K562 (cell line): ENCODE data around the gene COL4A2. TPM values are rescaled to one million over a fixed set of nuclear protein-coding genes. Genes with fewer than 3 reads are reported as not detected.

Source experiments
- ATAC-seq: fragments of 200-7000 bp; cut with Tn5 transposase; 3 replicates; pipeline ENCODE4 v1.9.1; 2020; ENCODE audit warnings: moderate library complexity
- BruUV-seq: library from RNA; stranded (reverse); fragments of 400-500 nt; replicated peaks from 2 replicates; lab custom pipeline; 2021; lab: Mats Ljungman, UMichigan
- CTCF ChIA-PET: fragments of 300-600 bp; formaldehyde crosslinking; extraction: SDS; loops from one replicate; lab custom pipeline; 2021; ENCODE audit warnings: low intra/inter-chr PET ratio; lab: Yijun Ruan, JAX
- POLR2A ChIA-PET: fragments of 300-600, 350-650 bp; sonication (Branson Sonifier 250); formaldehyde crosslinking; extraction: SDS; loops from one replicate; lab custom pipeline; 2021; ENCODE audit warnings: antibody characterized with exemption, inconsistent platforms; lab: Yijun Ruan, JAX
- DNase-seq, 4 experiments: peaks; one replicate each; pipeline versions ENCODE4 v3.0.0 to v3.0.0-alpha.2; 2011 to 2018; ENCODE audit warnings: low spot score in 3 of 4, mixed read lengths in 3 of 4; ENCODE audit errors: extremely low read depth in 1 of 4
- FAIRE-seq: peaks from 2 replicates; lab custom pipeline; 2011; peaks lifted over from hg19 to GRCh38; lab: Jason Lieb, UNC
- H2AFZ ChIP-seq: 2 replicates; pipeline ENCODE4 v1.6.0; 2011; ENCODE audit warnings: low read depth, low read length, control low read depth, inconsistent platforms
- H3K27ac ChIP-seq: fragments of 200-600 bp; 3 replicates; pipeline ENCODE4 v1.8.0; 2011; ENCODE audit warnings: low read depth, mild to moderate bottlenecking, control low read depth, inconsistent platforms, low read length, moderate library complexity, mixed read lengths; ENCODE audit errors: extremely low read depth
- H3K27me3 ChIP-seq, 2 experiments: fragments of 300-600 bp in 1 of 2; 2 replicates in 1 of 2; 3 replicates in 1 of 2; pipeline versions ENCODE4 v1.6.0 to v1.8.0; 2011; ENCODE audit warnings: inconsistent platforms in 2 of 2, low read length in 2 of 2, mild to moderate bottlenecking in 1 of 2, mixed read lengths in 1 of 2, moderate library complexity in 1 of 2; ENCODE audit not compliant: control insufficient read depth in 2 of 2, insufficient read depth in 2 of 2
- H3K36me3 ChIP-seq: fragments of 300-600 bp; 3 replicates; pipeline ENCODE4 v1.8.0; 2011; ENCODE audit warnings: mild to moderate bottlenecking, low read length, inconsistent platforms; ENCODE audit not compliant: control insufficient read depth, insufficient read depth
- H3K4me1 ChIP-seq, 2 experiments: fragments of 200-600 bp in 1 of 2; replicated peaks in 1 of 2; 2 replicates in 1 of 2; 3 replicates in 1 of 2; pipeline versions ENCODE4 v1.5.1 to v1.8.0; 2011; ENCODE audit warnings: inconsistent platforms in 2 of 2, low read length in 2 of 2, mild to moderate bottlenecking in 1 of 2, mixed read lengths in 1 of 2, moderate library complexity in 1 of 2; ENCODE audit not compliant: control insufficient read depth in 2 of 2, insufficient read depth in 2 of 2
- H3K4me2 ChIP-seq: 2 replicates; pipeline ENCODE4 v1.6.1; 2011; ENCODE audit warnings: low read length, control low read depth, inconsistent platforms, mixed read lengths; ENCODE audit not compliant: insufficient read depth
- H3K4me3 ChIP-seq: fragments of 200-600 bp; sonication (generic), shearing (Covaris generic); 2 replicates; pipeline ENCODE4 v1.5.1; 2016; ENCODE audit warnings: control low read depth, inconsistent platforms
- H3K79me2 ChIP-seq: fragments of 200-600 bp; 3 replicates; pipeline ENCODE4 v1.8.0; 2011; ENCODE audit warnings: low read length, inconsistent platforms; ENCODE audit not compliant: control insufficient read depth, insufficient read depth
- H3K9ac ChIP-seq, 2 experiments: 2 replicates each; pipeline versions ENCODE4 v1.6.0 to v1.6.1; 2011; ENCODE audit warnings: low read depth in 2 of 2, low read length in 2 of 2, control low read depth in 1 of 2, inconsistent platforms in 1 of 2, mild to moderate bottlenecking in 1 of 2, mixed read lengths in 1 of 2; ENCODE audit not compliant: insufficient read depth in 1 of 2
- H3K9me1 ChIP-seq: one replicate; pipeline ENCODE4 v1.6.0; 2011; ENCODE audit warnings: inconsistent platforms, mild to moderate bottlenecking, low read length, moderate library complexity; ENCODE audit not compliant: control insufficient read depth, insufficient read depth
- H3K9me3 ChIP-seq: replicated peaks from 2 replicates; pipeline ENCODE4 v1.5.1; 2011; ENCODE audit warnings: low read depth, low read length, inconsistent platforms; ENCODE audit not compliant: control insufficient read depth, insufficient read depth
- H4K20me1 ChIP-seq: replicated peaks from 2 replicates; pipeline ENCODE4 v1.6.1; 2011; ENCODE audit warnings: low read length, inconsistent platforms, mixed read lengths; ENCODE audit not compliant: control insufficient read depth, insufficient read depth
- E2F3 ChIP-seq: fragments of 250-450 bp; sonication (Bioruptor Pico); IDR thresholded peaks from 2 replicates; pipeline ENCODE4 v1.4.0; 2020; ENCODE audit warnings: mild to moderate bottlenecking
- KDM4B ChIP-seq, 2 experiments: fragments of 450-650 bp in 1 of 2; sonication (generic) in 1 of 2; IDR thresholded peaks; 2 replicates each; pipeline ENCODE4 v1.6.1; 2016 to 2017; ENCODE audit warnings: borderline replicate concordance in 2 of 2, antibody characterized with exemption in 1 of 2, low read depth in 1 of 2, mild to moderate bottlenecking in 1 of 2
- MCM7 ChIP-seq, 2 experiments: fragments of 450-650 bp; IDR thresholded peaks; 2 replicates each; pipeline ENCODE4 v1.6.1; 2016 to 2018
- MTA2 ChIP-seq: fragments of 450-650 bp; IDR thresholded peaks from 2 replicates; pipeline ENCODE4 v1.6.1; 2016; ENCODE audit warnings: low read depth
- SFPQ ChIP-seq: fragments of 200-400 bp; formaldehyde crosslinking; IDR thresholded peaks from 2 replicates; pipeline ENCODE4 v1.6.1; 2017; ENCODE audit warnings: mild to moderate bottlenecking, low read depth, low read length, moderate library complexity
- XRCC3 ChIP-seq: fragments of 450-650 bp; IDR thresholded peaks from 2 replicates; pipeline ENCODE4 v1.6.1; 2017; ENCODE audit warnings: mild to moderate bottlenecking, moderate library complexity
- ZBTB11 ChIP-seq, 3 experiments: fragments of 200-800 bp in 1 of 3; fragments of 250-450 bp in 1 of 3; fragments of 450-650 bp in 1 of 3; sonication (Bioruptor Pico) in 1 of 3; sonication (Bioruptor generic) in 1 of 3; formaldehyde crosslinking in 1 of 3; IDR thresholded peaks; 2 replicates each; pipeline versions ENCODE4 v1.6.1 to v1.8.0; 2016 to 2022; ENCODE audit warnings: mild to moderate bottlenecking in 2 of 3, missing genetic modification characterization in 2 of 3, missing compliant biosample characterization in 1 of 3, moderate library complexity in 1 of 3
- ZNF232 ChIP-seq: sonication (generic); formaldehyde crosslinking; IDR thresholded peaks from 2 replicates; pipeline ENCODE4 v1.8.0; 2022; ENCODE audit warnings: mild to moderate bottlenecking, missing genetic modification reagents
- ZNF324 ChIP-seq: fragments of 250-450 bp; sonication (Bioruptor Pico); IDR thresholded peaks from 2 replicates; pipeline ENCODE4 v1.4.0; 2020; ENCODE audit warnings: mild to moderate bottlenecking
- ZNF77 ChIP-seq: fragments of 250-450 bp; sonication (Bioruptor Pico); IDR thresholded peaks from 2 replicates; pipeline ENCODE4 v1.5.0; 2020
- WGBS: fragments of 100-300 bp; shearing (Covaris generic); methylation state at CpG from one replicate; pipeline ENCODE4 v1.1.6; 2016; ENCODE audit warnings: low coverage, mixed read lengths; ENCODE audit not compliant: insufficient coverage; ENCODE audit errors: missing lambda C conversion rate; 5-methylcytosine and 5-hydroxymethylcytosine counted together
- in situ Hi-C: fragments of 300-500 bp; cut with MboI; formaldehyde crosslinking; loops from 4 replicates; pipeline ENCODE4 v1.15.0; 2018; ENCODE audit warnings: inconsistent platforms, mixed read lengths
- intact Hi-C: fragments of 100-400 bp; cut with micrococcal nuclease; formaldehyde crosslinking; loops from 2 replicates; pipeline ENCODE4 v1.14.2; 2022
- polyA plus RNA-seq, 8 experiments: library from polyadenylated mRNA; depleted of rRNA in 4 of 8; stranded (reverse) in 5 of 8; unstranded in 3 of 8; fragments of >200 nt; fragmentation: Nextera tagmentation in 2 of 8; fragmentation: Illumina TruSeq in 1 of 8; extraction: Ambion mirVana in 2 of 8; extraction: Trizol in 1 of 8; gene quantifications; 2 replicates each; pipeline versions ENCODE4 v1.2.1 to v1.2.3, GENCODE V29; 2011 to 2014; ENCODE audit warnings: inconsistent platforms in 1 of 8, missing spikeins in 1 of 8
- total RNA-seq, 7 experiments: library from RNA; depleted of rRNA in 6 of 7; stranded (reverse); fragments of >200 nt in 6 of 7; fragmentation: Illumina TruSeq in 2 of 7; extraction: Trizol in 2 of 7; gene quantifications; 2 replicates each; pipeline versions ENCODE4 v1.2.1 to v1.2.3, GENCODE V29; 2011 to 2021; ENCODE audit warnings: low replicate concordance in 1 of 7

Gene COL4A2
- total and polyA plus RNA-seq, 9 of the 15 experiments (the other 6 are each of a cell fraction or from before 2014, with no cell fraction given) = 0.13 to 15.2 (median 8.1) TPM

DNA sequence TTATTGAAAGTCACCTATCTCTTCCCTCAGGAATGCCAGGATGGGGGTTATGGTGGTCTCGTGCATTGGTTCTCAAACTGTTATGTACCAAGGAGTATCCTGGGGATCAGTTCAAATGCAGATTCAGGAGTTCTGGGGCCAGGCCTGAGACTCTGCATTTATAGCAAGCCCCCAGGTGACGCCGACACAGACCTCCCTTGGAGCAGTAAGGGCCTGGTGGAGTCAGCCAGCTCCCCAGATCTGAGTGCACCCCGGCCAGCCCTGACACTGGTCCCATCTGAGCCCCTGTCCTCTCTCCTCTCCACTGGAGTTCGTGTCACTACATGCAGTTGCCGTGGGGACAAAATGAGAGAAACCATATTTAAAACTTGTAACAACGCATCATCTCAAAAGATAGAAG lies 112.9 kb downstream of the COL4A2 start:
- Histone ChIP-seq H3K4me1 (no peaks in the 10 kb centered on the region; a peak in 1 of 5 replicates), H3K36me3 (no peaks in the 10 kb centered on the region), H4K20me1 (no peaks in the 10 kb centered on the region), H3K27me3 (peaks cover 19 to 51% of the 10 kb centered on the region in 2 experiments; a peak in 4 of 5 replicates), H3K79me2 (no peaks in the 10 kb centered on the region), H2AFZ (no peak overlapping the region), H3K9me1 (no peaks in the 10 kb centered on the region), H3K9ac (no peak overlapping the region), H3K4me2 (no peak overlapping the region), H3K27ac (no peak overlapping the region), H3K9me3 (no peaks in the 10 kb centered on the region), H3K4me3 (no peak overlapping the region)
- no peak for ATAC-seq
- no peak for DNase-seq
- FAIRE-seq = no peak
- WGBS = 0% methylated on average over 7 of the region's 7 CpGs
- intact Hi-C loops = loop anchor here (10.0 kb wide), 1 partner anchor 1455 kb away; no protein-coding TSS in a partner anchor
- POLR2A ChIA-PET = no interaction called here
- BruUV-seq = no TSS peak
- in situ Hi-C loops = no loop called here
- CTCF ChIA-PET = no interaction called here
- no peak for TF ChIP-seq XRCC3
- no peak for TF ChIP-seq MCM7 (IDR thresholded peaks at IDR 0.05)
- no peak for TF ChIP-seq ZNF232
- TF ChIP-seq MTA2 = no peak
- TF ChIP-seq SFPQ = no peak
- no peak for TF ChIP-seq E2F3
- TF ChIP-seq ZBTB11 (CRISPR knock-in tag; IDR thresholded peaks at IDR 0.05) = no peak
- no peak for TF ChIP-seq ZNF324 (CRISPR knock-in tag)
- no peak for TF ChIP-seq KDM4B (IDR thresholded peaks at IDR 0.05; ENCODE audit: borderline replicate concordance in 2 of 2, low read depth in 1 of 2)
- TF ChIP-seq ZNF77 (CRISPR knock-in tag) = no peak
